ENCODE results near the gene PTPRG. TPM values are rescaled to one million over a fixed set of nuclear protein-coding genes. Genes with fewer than 3 reads are reported as not detected.

Gene PTPRG
- total RNA-seq, 6 experiments from 2014 or later: 29.4 to 34.7 (median 32.7) TPM

GRCh38 chr3:61788623-61789507 lies 227.5 kb downstream of the PTPRG start:
- no peak overlapping the region for H3K4me3 Mint-ChIP-seq
- TF ChIP-seq CTCF (IDR thresholded peaks at IDR 0.05): no peak
- no peaks in the 10 kb centered on the region for H3K36me3 Mint-ChIP-seq (ENCODE audit: low read depth)
- H3K9me3 Mint-ChIP-seq: no peaks in the 10 kb centered on the region
- no peak overlapping the region for H3K27ac Mint-ChIP-seq
- DNase-seq: no peak
- peaks cover 17% of the 10 kb centered on the region for H3K4me1 Mint-ChIP-seq (ENCODE audit: low read depth)
- H3K27me3 Mint-ChIP-seq (ENCODE audit: insufficient read depth): no peaks in the 10 kb centered on the region

GRCh38 chr3:61789861-61790260 lies 228.5 kb downstream of the PTPRG start:
- Mint-ChIP-seq H3K4me1 (ENCODE audit: low read depth) (peaks cover 7% of the 10 kb centered on the region), H3K27me3 (ENCODE audit: insufficient read depth) (no peaks in the 10 kb centered on the region), H3K27ac (no peak overlapping the region), H3K4me3 (no peak overlapping the region), H3K36me3 (ENCODE audit: low read depth) (no peaks in the 10 kb centered on the region), H3K9me3 (no peaks in the 10 kb centered on the region)
- no peak for DNase-seq
- no peak for TF ChIP-seq CTCF (IDR thresholded peaks at IDR 0.05)

- DNase-seq: no peak
- TF ChIP-seq CTCF (IDR thresholded peaks at IDR 0.05): no peak
- no peak overlapping the region for H3K27ac Mint-ChIP-seq
- peaks cover 5% of the 10 kb centered on the region; the same call in 1 of the 2 replicates for H3K4me1 Mint-ChIP-seq (ENCODE audit: low read depth)
- H3K9me3 Mint-ChIP-seq: no peaks in the 10 kb centered on the region
- no peak overlapping the region for H3K4me3 Mint-ChIP-seq
- no peaks in the 10 kb centered on the region for H3K36me3 Mint-ChIP-seq (ENCODE audit: low read depth)
- H3K27me3 Mint-ChIP-seq (ENCODE audit: insufficient read depth): no peaks in the 10 kb centered on the region
Measured at GRCh38 chr3:61790411-61790810, 229.0 kb downstream of the PTPRG start.

GRCh38 chr3:61793056-61793455 lies 231.7 kb downstream of the PTPRG start:
- H3K27me3 Mint-ChIP-seq (ENCODE audit: insufficient read depth): no peaks in the 10 kb centered on the region
- DNase-seq: no peak
- TF ChIP-seq CTCF (IDR thresholded peaks at IDR 0.05): no peak
- H3K9me3 Mint-ChIP-seq: no peaks in the 10 kb centered on the region
- H3K36me3 Mint-ChIP-seq (ENCODE audit: low read depth): no peaks in the 10 kb centered on the region
- H3K4me3 Mint-ChIP-seq: no peak overlapping the region
- H3K27ac Mint-ChIP-seq: no peak overlapping the region
- H3K4me1 Mint-ChIP-seq (ENCODE audit: low read depth): peaks cover 17% of the 10 kb centered on the region

GRCh38 chr3:61793521-61793920 lies 232.2 kb downstream of the PTPRG start:
- peaks cover 17% of the 10 kb centered on the region for H3K4me1 Mint-ChIP-seq (ENCODE audit: low read depth)
- no peaks in the 10 kb centered on the region for H3K27me3 Mint-ChIP-seq (ENCODE audit: insufficient read depth)
- no peak overlapping the region for H3K27ac Mint-ChIP-seq
- no peaks in the 10 kb centered on the region for H3K36me3 Mint-ChIP-seq (ENCODE audit: low read depth)
- no peak for DNase-seq
- TF ChIP-seq CTCF (IDR thresholded peaks at IDR 0.05): no peak
- no peaks in the 10 kb centered on the region for H3K9me3 Mint-ChIP-seq
- no peak overlapping the region for H3K4me3 Mint-ChIP-seq
